GOT3 (cell line): ENCODE measurements around the gene LEPR.
"Not testable (repeated sequence)": the region's sequence is repeated elsewhere in the genome, so short reads cannot be mapped to it uniquely, and the experiment has no call there.

Experiments
- DNase-seq: peaks from one replicate; lab custom pipeline; 2025; ENCODE audit warnings: mixed read lengths; lab: John Stamatoyannopoulos, UW

Gene LEPR, protein sequence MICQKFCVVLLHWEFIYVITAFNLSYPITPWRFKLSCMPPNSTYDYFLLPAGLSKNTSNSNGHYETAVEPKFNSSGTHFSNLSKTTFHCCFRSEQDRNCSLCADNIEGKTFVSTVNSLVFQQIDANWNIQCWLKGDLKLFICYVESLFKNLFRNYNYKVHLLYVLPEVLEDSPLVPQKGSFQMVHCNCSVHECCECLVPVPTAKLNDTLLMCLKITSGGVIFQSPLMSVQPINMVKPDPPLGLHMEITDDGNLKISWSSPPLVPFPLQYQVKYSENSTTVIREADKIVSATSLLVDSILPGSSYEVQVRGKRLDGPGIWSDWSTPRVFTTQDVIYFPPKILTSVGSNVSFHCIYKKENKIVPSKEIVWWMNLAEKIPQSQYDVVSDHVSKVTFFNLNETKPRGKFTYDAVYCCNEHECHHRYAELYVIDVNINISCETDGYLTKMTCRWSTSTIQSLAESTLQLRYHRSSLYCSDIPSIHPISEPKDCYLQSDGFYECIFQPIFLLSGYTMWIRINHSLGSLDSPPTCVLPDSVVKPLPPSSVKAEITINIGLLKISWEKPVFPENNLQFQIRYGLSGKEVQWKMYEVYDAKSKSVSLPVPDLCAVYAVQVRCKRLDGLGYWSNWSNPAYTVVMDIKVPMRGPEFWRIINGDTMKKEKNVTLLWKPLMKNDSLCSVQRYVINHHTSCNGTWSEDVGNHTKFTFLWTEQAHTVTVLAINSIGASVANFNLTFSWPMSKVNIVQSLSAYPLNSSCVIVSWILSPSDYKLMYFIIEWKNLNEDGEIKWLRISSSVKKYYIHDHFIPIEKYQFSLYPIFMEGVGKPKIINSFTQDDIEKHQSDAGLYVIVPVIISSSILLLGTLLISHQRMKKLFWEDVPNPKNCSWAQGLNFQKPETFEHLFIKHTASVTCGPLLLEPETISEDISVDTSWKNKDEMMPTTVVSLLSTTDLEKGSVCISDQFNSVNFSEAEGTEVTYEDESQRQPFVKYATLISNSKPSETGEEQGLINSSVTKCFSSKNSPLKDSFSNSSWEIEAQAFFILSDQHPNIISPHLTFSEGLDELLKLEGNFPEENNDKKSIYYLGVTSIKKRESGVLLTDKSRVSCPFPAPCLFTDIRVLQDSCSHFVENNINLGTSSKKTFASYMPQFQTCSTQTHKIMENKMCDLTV

DNA sequence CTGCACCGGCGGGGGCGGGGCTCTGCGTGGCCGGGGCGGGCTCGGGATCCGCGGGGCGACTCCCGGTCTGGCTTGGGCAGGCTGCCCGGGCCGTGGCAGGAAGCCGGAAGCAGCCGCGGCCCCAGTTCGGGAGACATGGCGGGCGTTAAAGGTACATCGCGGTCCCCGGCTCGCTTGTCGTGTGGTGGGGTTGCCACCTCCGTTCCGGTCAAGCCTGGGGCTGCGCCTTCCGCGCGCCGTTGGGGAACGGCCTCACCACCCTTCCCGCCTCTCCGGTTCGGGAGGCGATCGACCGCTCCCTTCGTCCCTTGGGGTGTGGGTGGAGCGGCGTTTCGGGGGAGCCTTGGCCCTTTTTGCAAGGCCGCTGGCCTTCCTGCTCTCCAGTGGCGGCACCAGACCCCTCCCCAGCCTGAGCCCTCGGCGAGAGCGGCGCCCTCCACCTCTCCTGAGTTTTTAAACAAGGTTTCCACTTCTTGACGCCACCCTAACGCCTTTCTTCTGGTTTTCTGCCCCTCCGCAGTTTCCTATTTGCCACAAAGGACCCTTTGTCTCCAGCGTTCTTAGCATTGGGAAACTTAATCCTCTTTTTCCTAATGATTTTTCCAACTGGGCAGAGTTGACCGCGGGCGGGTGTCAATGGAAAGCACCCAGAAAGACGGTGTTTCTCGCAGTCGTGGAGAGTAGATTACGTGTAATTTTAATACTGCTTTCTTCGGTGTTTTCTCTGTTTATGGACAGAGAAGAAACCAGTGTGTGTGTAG, at the start of gene LEPR, which contains the start of gene LEPROT:
LEPR (plus strand) TSS at position 79 of the 761 bp plus-strand sequence. CDS start 144,898 bp downstream, outside the sequence.
LEPROT (plus strand) TSS at position 79 of the 761 bp plus-strand sequence; CDS start at position 136, 57 bp downstream.
- DNase-seq: no peak

DNA sequence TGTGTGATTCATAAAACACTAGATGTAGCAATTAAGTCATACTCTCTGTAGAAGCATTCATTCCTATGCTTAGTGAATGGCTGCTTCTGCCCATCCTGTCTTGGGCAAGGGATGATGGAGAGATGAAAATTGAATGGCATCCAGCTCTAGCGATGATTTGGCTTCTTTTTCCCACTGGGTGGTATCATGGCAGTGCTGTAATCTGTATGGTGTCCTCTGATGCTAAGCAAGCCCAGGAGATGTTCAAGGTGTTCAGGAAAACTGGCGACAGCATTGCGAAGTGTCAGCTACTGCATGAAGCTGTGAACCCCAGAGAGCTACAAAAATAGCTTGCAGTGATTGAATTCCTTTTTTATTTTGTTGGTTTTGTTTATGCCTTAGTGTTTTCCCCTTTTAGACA, 48.9 kb upstream of the LEPR start:
- DNase-seq: no peak

- no peak for DNase-seq
Measured at GRCh38 chr1:65372557-65372956, 47.9 kb upstream of the LEPR start.

DNA sequence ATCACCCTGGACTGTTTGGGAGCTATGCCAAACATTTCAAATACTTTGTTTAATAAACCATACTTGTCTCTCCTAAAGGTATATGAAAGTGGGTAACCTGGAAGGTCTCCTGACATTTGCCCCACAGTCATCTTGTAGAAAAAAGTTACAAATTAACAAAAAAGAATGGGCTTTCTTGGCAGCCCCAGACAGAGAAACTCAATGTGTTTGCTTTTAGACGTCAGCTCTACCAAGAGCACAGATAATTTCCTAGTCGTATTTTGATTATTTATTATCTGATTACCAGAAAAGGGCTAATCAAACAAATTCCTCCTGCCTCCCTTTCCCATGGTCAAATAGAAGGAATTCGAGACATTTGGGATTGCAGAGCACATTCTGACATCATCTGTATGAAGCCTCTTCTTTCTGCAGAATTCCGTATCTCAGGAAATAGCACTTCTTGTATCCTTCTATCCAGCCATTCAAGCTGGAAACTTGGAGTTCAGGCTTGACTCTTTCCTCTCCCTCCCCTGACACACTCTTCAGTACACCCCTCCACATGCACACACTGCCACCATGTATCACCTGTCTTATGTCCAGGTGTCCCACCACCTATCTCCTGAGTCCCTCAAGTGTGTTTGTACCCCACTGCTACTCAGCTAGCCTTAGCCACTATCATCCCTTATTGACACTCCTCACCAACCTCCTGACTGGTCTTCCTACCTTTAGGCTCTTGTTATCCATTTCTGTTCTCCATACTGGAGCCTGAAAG, 42.8 kb upstream of the LEPR start:
- no peak for DNase-seq

DNA sequence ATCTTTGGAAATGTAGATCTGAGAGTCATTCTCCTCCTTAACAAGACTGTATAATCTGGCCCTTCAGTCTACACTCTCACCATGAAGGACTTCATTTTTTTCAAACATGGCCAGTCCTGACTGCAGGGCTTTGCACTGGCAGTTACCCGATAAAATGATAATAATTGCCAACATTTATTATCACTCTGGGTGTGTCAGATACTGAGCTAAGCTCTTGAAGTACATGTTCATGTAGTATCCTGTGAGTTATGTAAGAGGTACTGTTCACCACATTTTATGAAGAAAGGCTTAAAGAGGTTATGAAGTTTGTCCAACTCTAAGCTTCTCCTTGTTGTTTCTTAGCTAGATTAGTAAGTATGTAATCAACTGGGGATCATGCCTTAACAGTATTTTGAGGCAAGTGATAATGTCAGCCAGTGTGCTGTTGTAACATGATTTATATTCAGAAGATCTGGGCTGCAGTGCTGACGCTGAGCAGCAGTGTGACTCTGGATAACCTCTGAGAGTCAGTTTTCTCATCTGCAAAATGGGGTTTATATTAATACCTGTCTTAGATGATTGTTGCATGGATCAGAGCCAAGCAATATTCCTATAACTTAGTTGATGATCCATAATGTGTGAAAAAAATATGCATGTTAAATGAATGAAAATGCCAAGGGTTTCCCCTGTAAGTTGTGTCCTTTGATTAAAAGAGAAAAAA, 42.1 kb upstream of the LEPR start:
- DNase-seq: no peak

GRCh38 chr1:65384426-65384825, 36.0 kb upstream of the LEPR start:
- not testable (repeated sequence) for DNase-seq

- no peak for DNase-seq
Measured at GRCh38 chr1:65386439-65386838, 34.0 kb upstream of the LEPR start.

GRCh38 chr1:65387821-65388220, 32.6 kb upstream of the LEPR start:
- DNase-seq: no peak

DNA sequence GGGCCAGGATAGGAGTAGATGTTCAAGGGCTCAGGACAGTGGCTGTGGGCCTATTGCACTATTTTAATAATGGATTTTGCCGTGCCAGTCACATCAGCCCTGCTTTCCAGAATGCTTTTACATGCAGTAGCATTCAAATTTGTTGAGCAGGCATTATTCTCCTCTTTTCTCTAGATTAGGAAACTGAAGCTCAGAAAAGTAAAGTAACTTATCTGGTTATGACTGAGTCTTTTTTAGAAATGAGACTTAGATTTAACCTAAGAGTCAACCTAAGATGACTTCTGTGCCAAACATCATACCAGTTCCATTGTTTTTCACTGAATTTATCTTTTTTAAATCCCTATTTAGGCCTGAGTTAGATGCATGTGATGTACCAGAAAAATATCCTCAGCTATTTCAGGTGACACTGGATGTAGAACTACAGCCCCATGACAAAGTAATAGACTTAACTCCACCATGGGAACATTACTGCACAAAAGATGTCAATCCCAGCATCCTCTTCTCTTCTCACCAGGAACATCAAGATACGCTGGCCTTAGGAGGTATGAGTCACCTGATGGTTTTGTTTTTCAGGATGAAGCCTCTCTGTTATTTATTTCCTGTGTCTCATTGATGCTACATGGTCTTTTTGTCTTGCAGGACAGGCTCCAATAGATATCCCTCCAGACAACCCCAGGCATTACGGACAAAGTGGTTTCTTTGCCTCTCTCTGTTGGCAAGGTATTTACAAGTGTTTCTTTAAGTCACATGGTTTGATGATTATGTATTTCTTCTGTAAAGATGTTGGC, 31.4 kb upstream of the LEPR start:
- no peak for DNase-seq

GRCh38 chr1:65392497-65392896, 28.0 kb upstream of the LEPR start:
- no peak for DNase-seq

DNA sequence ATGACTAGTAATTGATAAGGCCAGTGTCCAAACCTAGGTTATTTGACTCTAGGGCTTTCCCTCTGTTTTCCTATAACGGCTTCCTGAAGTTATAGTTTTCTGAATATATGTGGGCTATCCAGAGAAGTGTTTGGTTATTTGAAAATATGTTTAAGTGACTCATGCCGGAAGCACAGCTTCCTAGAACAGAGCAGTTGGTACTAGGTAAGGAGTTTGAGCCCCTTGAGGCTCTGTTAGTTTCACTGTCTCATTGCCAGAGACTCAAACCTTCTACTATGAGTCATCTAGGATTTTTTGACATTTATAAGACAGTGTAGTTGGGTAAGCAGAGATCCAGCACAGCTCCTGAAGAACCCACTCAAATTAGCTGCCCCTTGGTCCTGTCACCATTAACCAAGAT, 27.1 kb upstream of the LEPR start:
- DNase-seq: no peak

DNA sequence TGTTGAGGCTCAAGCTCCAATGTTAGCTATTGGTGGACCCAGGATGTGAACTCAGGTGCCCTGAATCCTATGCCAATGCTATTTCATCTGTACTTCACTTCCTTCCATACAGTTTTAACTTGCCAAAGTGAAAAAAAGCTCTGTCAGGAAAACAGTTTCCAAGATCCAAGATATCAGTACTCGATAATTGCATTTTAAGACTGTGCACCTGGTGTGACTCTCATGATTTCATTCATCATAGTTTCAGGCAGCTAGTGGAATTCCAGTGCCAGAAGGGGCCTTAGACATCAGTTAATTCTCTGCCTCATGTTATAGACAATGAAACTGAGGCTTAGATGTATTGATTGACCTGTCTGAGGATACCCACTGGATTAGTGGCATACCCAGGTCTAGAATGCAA, 26.5 kb upstream of the LEPR start:
- no peak for DNase-seq

- peak; percentile 10 for DNase-seq
Measured at GRCh38 chr1:65395887-65396612, 24.4 kb upstream of the LEPR start.

DNA sequence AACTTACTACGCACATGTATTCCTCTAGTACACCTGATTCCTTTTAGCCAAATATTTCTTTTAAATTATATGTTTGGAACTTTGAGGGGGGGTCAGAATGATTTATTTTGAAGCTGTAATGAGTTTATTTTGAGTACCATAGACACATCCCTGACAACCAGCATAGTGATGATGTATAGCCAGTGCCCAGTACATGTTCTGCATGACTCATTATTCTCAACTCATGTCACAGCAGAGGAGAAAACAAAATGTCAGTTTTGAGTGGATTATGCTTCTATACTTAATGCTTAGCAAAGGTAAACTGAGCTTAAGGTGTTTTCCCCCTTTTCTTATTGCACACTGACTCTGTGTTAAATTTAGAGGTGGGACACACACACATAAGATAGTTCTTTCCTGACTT, 22.4 kb upstream of the LEPR start:
- no peak for DNase-seq

GRCh38 chr1:65399003-65399402, 21.5 kb upstream of the LEPR start:
- no peak for DNase-seq

GRCh38 chr1:65401612-65402011, 18.9 kb upstream of the LEPR start:
- no peak for DNase-seq

GRCh38 chr1:65404941-65405340, 15.5 kb upstream of the LEPR start:
- DNase-seq: no peak

DNA sequence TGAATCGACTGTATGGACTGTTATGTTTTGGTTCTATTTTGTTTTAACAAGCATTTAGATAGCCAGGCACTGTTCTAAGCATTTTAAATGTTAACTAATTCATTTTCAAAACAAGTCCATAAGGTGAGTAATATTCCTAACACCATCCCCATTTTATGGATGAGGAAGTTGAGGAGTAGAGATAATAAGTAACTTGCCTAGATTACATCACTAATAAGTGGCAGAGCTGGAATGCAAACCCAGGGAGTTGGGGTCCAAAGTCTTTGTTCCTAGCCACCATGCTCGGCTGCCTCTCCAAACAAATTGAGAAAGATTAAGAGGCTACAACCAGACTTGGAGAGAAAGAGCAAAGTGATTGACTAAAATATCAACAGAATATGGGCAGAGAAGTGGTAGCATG, 12.6 kb upstream of the LEPR start:
- DNase-seq: no peak

DNA sequence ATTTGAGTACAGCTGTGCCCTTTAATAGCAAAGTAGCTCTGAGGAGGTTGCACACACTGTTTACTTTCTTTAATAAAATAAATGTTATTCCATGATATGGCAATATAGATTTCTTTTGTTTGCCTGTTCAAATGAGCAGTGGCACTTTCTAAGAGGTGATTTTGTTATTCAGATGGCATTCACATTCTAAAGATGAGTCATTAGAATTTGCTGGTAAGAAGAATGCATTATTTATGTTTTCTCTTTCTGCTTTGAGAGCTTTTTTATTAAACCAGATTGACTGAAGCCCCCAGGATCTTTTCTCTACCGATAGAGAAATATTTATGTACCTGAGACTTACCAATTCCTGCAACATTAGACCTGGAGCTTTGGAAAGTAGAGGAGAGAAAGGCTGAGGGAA, 11.2 kb upstream of the LEPR start:
- DNase-seq: no peak
